ENCODE data around the gene ERN1.

DNA sequence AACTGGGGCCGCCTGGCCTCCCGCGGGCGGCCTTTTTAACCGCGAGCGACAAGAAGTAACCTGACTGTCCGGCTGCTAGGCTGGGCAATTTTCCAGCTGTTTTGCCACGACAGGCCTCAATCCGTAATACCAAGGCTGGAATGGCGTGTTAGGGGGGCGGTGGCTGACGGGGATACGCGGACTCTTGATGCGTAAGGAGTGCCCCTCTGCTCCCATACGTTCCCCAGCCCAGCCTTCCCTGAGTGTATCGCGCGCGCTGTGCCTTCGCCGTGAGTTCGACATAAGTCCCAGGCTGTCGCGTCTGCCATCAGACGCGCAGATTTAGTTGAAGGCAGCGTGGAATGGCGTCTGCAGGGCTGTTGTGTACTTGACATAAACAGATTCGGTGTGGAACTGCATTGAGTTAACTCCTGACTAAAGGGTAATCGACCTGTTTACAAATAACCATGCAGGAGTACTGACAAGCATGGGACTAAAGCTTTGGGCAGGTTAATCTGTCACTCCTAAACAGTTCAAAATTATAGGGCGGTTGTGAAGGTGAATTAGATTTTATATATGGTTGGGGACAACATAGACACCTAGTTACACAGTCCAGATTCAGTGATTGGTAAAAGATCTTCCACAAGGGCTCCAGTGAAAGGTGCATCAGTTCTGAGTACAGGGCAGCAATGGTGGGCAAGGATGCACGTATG is 16.6 kb upstream of the ERN1 start:
- TF ChIP-seq, protein P1, sequence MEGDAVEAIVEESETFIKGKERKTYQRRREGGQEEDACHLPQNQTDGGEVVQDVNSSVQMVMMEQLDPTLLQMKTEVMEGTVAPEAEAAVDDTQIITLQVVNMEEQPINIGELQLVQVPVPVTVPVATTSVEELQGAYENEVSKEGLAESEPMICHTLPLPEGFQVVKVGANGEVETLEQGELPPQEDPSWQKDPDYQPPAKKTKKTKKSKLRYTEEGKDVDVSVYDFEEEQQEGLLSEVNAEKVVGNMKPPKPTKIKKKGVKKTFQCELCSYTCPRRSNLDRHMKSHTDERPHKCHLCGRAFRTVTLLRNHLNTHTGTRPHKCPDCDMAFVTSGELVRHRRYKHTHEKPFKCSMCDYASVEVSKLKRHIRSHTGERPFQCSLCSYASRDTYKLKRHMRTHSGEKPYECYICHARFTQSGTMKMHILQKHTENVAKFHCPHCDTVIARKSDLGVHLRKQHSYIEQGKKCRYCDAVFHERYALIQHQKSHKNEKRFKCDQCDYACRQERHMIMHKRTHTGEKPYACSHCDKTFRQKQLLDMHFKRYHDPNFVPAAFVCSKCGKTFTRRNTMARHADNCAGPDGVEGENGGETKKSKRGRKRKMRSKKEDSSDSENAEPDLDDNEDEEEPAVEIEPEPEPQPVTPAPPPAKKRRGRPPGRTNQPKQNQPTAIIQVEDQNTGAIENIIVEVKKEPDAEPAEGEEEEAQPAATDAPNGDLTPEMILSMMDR (IDR thresholded peaks at IDR 0.05; ENCODE audit: poor library complexity, severe bottlenecking): no peak
- no peak for TF ChIP-seq EP300 (conservative IDR thresholded peaks at IDR 0.05; ENCODE audit: poor library complexity, severe bottlenecking)
- TF ChIP-seq, protein P2, sequence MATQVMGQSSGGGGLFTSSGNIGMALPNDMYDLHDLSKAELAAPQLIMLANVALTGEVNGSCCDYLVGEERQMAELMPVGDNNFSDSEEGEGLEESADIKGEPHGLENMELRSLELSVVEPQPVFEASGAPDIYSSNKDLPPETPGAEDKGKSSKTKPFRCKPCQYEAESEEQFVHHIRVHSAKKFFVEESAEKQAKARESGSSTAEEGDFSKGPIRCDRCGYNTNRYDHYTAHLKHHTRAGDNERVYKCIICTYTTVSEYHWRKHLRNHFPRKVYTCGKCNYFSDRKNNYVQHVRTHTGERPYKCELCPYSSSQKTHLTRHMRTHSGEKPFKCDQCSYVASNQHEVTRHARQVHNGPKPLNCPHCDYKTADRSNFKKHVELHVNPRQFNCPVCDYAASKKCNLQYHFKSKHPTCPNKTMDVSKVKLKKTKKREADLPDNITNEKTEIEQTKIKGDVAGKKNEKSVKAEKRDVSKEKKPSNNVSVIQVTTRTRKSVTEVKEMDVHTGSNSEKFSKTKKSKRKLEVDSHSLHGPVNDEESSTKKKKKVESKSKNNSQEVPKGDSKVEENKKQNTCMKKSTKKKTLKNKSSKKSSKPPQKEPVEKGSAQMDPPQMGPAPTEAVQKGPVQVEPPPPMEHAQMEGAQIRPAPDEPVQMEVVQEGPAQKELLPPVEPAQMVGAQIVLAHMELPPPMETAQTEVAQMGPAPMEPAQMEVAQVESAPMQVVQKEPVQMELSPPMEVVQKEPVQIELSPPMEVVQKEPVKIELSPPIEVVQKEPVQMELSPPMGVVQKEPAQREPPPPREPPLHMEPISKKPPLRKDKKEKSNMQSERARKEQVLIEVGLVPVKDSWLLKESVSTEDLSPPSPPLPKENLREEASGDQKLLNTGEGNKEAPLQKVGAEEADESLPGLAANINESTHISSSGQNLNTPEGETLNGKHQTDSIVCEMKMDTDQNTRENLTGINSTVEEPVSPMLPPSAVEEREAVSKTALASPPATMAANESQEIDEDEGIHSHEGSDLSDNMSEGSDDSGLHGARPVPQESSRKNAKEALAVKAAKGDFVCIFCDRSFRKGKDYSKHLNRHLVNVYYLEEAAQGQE (IDR thresholded peaks at IDR 0.05; ENCODE audit: borderline replicate concordance): no peak
- TF ChIP-seq RAD21 (conservative IDR thresholded peaks at IDR 0.05): peak; percentile 32
- TF ChIP-seq POLR2AphosphoS5 (IDR thresholded peaks at IDR 0.05): no peak
- no peak for TF ChIP-seq EZH2 (IDR thresholded peaks at IDR 0.05; ENCODE audit: borderline replicate concordance, insufficient read depth, low read length, poor library complexity, severe bottlenecking)
- TF ChIP-seq TAF1 (IDR thresholded peaks at IDR 0.05; ENCODE audit: low read depth): no peak
- TF ChIP-seq MXI1 (conservative IDR thresholded peaks at IDR 0.05; ENCODE audit: poor library complexity, severe bottlenecking): no peak

Measured in neural cell (in vitro differentiated cells).